Endothelial cell of umbilical vein (primary cell): Measurements from ENCODE around the gene DUSP16. TPM values are rescaled to one million over a fixed set of nuclear protein-coding genes. Genes with fewer than 3 reads are reported as not detected.

Experiments
- BruUV-seq: library from RNA; stranded (reverse); fragments of 400-500 nt; replicated peaks from 2 replicates; lab custom pipeline; 2021; lab: Mats Ljungman, UMichigan
- CTCF ChIA-PET: fragments of 300-600, 350-600 bp; sonication (Branson Sonifier 250); formaldehyde crosslinking; loops from one replicate; lab custom pipeline; 2021; ENCODE audit warnings: antibody characterized with exemption, inconsistent platforms; lab: Charles Lee
- POLR2A ChIA-PET: fragments of 300-600, 350-600 bp; sonication (Branson Sonifier 250); formaldehyde crosslinking; loops from one replicate; lab custom pipeline; 2021; ENCODE audit warnings: antibody characterized with exemption, inconsistent platforms; lab: Charles Lee
- DNase-seq: peaks from one replicate; pipeline ENCODE4 v3.0.0-alpha.2; 2011; ENCODE audit warnings: low read depth, low spot score
- FAIRE-seq: peaks from 2 replicates; lab custom pipeline; 2011; peaks lifted over from hg19 to GRCh38; lab: Jason Lieb, UNC
- H2AFZ ChIP-seq: 2 replicates; pipeline ENCODE4 v1.6.0; 2012; ENCODE audit warnings: low read depth, low read length, control low read depth, inconsistent platforms
- H3K27ac ChIP-seq: 2 replicates; pipeline ENCODE4 v1.5.1; 2011; ENCODE audit warnings: low read depth, mild to moderate bottlenecking, control low read depth, low read length, moderate library complexity; ENCODE audit not compliant: insufficient read depth
- H3K27me3 ChIP-seq, 2 experiments: 2 replicates each; pipeline versions ENCODE4 v1.6.0 to v1.6.1; 2011; ENCODE audit warnings: low read length in 2 of 2, mixed read lengths in 1 of 2; ENCODE audit not compliant: control insufficient read depth in 2 of 2, insufficient read depth in 2 of 2
- H3K36me3 ChIP-seq, 2 experiments: 2 replicates in 1 of 2; 3 replicates in 1 of 2; pipeline ENCODE4 v1.5.1; 2011; ENCODE audit warnings: low read length in 2 of 2, mild to moderate bottlenecking in 1 of 2, moderate library complexity in 1 of 2; ENCODE audit not compliant: control insufficient read depth in 2 of 2, insufficient read depth in 2 of 2; ENCODE audit errors: extremely low read depth in 1 of 2
- H3K4me1 ChIP-seq: 3 replicates; pipeline ENCODE4 v1.5.1; 2011; ENCODE audit warnings: mild to moderate bottlenecking, low read length; ENCODE audit not compliant: control insufficient read depth, insufficient read depth; ENCODE audit errors: extremely low read depth
- H3K4me2 ChIP-seq: 2 replicates; pipeline ENCODE4 v1.6.1; 2011; ENCODE audit warnings: low read length, control low read depth, mixed read lengths; ENCODE audit not compliant: insufficient read depth
- H3K4me3 ChIP-seq, 3 experiments: fragments of 200-600 bp in 1 of 3; sonication (generic), shearing (Covaris generic) in 1 of 3; replicated peaks in 1 of 3; 2 replicates each; pipeline ENCODE4 v1.5.1; 2011 to 2016; ENCODE audit warnings: control low read depth in 3 of 3, low read length in 3 of 3, mild to moderate bottlenecking in 2 of 3, inconsistent platforms in 1 of 3, low read depth in 1 of 3, moderate library complexity in 1 of 3; ENCODE audit not compliant: insufficient read depth in 1 of 3
- H3K79me2 ChIP-seq: 2 replicates; pipeline ENCODE4 v1.6.0; 2012; ENCODE audit warnings: low read length, inconsistent platforms; ENCODE audit not compliant: control insufficient read depth, insufficient read depth
- H3K9ac ChIP-seq: replicated peaks from 2 replicates; pipeline ENCODE3; 2011; ENCODE audit warnings: low read length, control low read depth; ENCODE audit not compliant: insufficient read depth; ENCODE audit errors: extremely low read depth
- H3K9me1 ChIP-seq: replicated peaks from 3 replicates; pipeline ENCODE4 v1.6.0; 2011; ENCODE audit warnings: mild to moderate bottlenecking, low read length; ENCODE audit not compliant: control insufficient read depth, insufficient read depth; ENCODE audit errors: extremely low read depth
- H3K9me3 ChIP-seq: replicated peaks from 2 replicates; pipeline ENCODE4 v1.5.1; 2012; ENCODE audit warnings: low read length, inconsistent platforms; ENCODE audit not compliant: control insufficient read depth, insufficient read depth
- H4K20me1 ChIP-seq: replicated peaks from 2 replicates; pipeline ENCODE3; 2011; ENCODE audit warnings: mild to moderate bottlenecking, low read length; ENCODE audit not compliant: control insufficient read depth, insufficient read depth; ENCODE audit errors: extremely low read depth
- CTCF ChIP-seq, 2 donors: IDR thresholded peaks; 1 replicate in 1 of 2; 2 replicates in 1 of 2; pipeline ENCODE4 v1.5.1; 2011; ENCODE audit warnings: low read length in 2 of 2, mild to moderate bottlenecking in 2 of 2, moderate library complexity in 2 of 2, control low read depth in 1 of 2, inconsistent platforms in 1 of 2, low read depth in 1 of 2; ENCODE audit not compliant: insufficient read depth in 1 of 2; ENCODE audit errors: extremely low read depth in 1 of 2
- EZH2 ChIP-seq: IDR thresholded peaks from 2 replicates; pipeline ENCODE4 v1.6.1; 2012; ENCODE audit warnings: borderline replicate concordance, low read depth, mild to moderate bottlenecking, moderate library complexity, low read length, inconsistent platforms; ENCODE audit not compliant: severe bottlenecking
- FOS ChIP-seq: IDR thresholded peaks from 2 replicates; pipeline ENCODE4 v1.6.1; 2011; ENCODE audit warnings: mild to moderate bottlenecking, low read length, moderate library complexity, borderline replicate concordance; ENCODE audit not compliant: insufficient read depth
- GATA2 ChIP-seq: IDR thresholded peaks from 2 replicates; pipeline ENCODE4 v1.7.0; 2011; ENCODE audit warnings: low read depth, mild to moderate bottlenecking, moderate library complexity, mixed read lengths, low read length; ENCODE audit not compliant: insufficient read length, insufficient read depth
- JUN ChIP-seq: IDR thresholded peaks from 2 replicates; pipeline ENCODE4 v1.6.1; 2011; ENCODE audit warnings: borderline replicate concordance, low read depth; ENCODE audit not compliant: insufficient read length, insufficient read depth
- MAX ChIP-seq: IDR thresholded peaks from 2 replicates; pipeline ENCODE4 v1.6.1; 2011; ENCODE audit not compliant: insufficient read depth, insufficient read length
- MYC ChIP-seq: IDR thresholded peaks from one replicate; pipeline ENCODE4 v1.6.1; 2011; ENCODE audit warnings: mild to moderate bottlenecking, low read depth, low read length
- POLR2A ChIP-seq: IDR thresholded peaks from 2 replicates; pipeline ENCODE4 v1.6.1; 2012; ENCODE audit warnings: low read depth, mild to moderate bottlenecking, control low read depth, low read length
- POLR2AphosphoS5 ChIP-seq: IDR thresholded peaks from 2 replicates; pipeline ENCODE4 v1.6.1; 2012; ENCODE audit warnings: low read depth, mild to moderate bottlenecking, control low read depth, low read length, moderate library complexity; ENCODE audit not compliant: insufficient read depth
- dilution Hi-C: fragments of 300-500 bp; cut with MboI; formaldehyde crosslinking; loops from one replicate; pipeline ENCODE4 v1.15.0; 2019; ENCODE audit warnings: low sequenced_read_pairs; ENCODE audit not compliant: extremely low pct_ligation_motif_present
- intact Hi-C: fragments of 100-400 bp; cut with micrococcal nuclease; formaldehyde crosslinking; loops from one replicate; pipeline ENCODE4 v1.10.0; 2022
- polyA plus RNA-seq, 4 experiments: library from polyadenylated mRNA; depleted of rRNA in 3 of 4; stranded (reverse) in 3 of 4; unstranded in 1 of 4; fragments of >200 nt; gene quantifications; 2 replicates each; pipeline versions ENCODE4 v1.2.1 to v1.2.3, GENCODE V29; 2011 to 2012; ENCODE audit warnings: missing spikeins in 1 of 4
- total RNA-seq: library from RNA; stranded (reverse); gene quantifications from 2 replicates; pipeline ENCODE4 v1.2.3, GENCODE V29; 2021

DUSP16 gene
- total and polyA plus RNA-seq, 2 donors (not counting 3 experiments of a cell fraction or from before 2014, with no cell fraction given), result 7.4 to 19.5 TPM

DNA sequence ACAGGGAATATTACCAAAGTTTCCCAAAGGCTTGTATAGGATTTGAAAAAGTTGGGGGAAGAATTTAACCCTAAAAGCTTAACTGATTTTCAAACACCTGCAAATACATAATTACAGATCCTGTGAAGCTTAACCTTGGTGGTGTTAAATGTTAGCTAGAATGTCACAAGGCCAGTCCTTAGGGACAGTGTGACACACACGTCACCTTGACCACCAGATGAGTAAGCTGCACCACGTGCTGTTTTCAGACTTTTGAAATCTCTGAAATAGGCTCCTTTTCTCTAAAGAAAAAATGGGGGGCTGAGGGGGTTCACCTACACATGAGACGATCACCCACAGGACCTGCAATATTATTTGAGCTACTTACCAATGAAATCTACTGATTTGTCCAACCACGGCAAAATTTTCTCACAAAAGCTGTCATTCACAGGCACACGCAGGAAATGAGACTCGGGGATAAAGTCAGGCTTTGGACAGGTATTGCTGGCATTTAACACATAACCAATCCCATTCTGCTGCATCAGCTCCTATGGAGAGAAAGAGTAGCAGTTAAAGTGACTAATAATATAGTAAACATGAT, 75.9 kb downstream of the DUSP16 start:
- TF ChIP-seq POLR2A (no peak), CTCF (IDR thresholded peaks at IDR 0.05; ENCODE audit: extremely low read depth in 1 of 2, insufficient read depth in 1 of 2, low read depth in 1 of 2, low read length in 2 of 2) (no peak), JUN (no peak), MAX (no peak), EZH2 (no peak), MYC (no peak), POLR2AphosphoS5 (no peak), GATA2 (no peak), FOS (no peak)
- H3K27ac ChIP-seq, result no peak overlapping the region
- dilution Hi-C loops (no loop called here), intact Hi-C loops (no loop called here)
- H3K36me3 ChIP-seq, result peaks cover 0 to 4% of the 10 kb centered on the region in 2 experiments
- no peak overlapping the region for H3K4me2 ChIP-seq
- BruUV-seq, result no TSS peak
- H3K9me1 ChIP-seq, result no peaks in the 10 kb centered on the region
- POLR2A ChIA-PET, result no interaction called here
- H3K9me3 ChIP-seq, result no peaks in the 10 kb centered on the region
- H2AFZ ChIP-seq, result no peak overlapping the region
- peaks cover 10% of the 10 kb centered on the region for H3K4me1 ChIP-seq
- no peak overlapping the region for H3K4me3 ChIP-seq
- no peak overlapping the region for H3K9ac ChIP-seq
- no peaks in the 10 kb centered on the region for H3K27me3 ChIP-seq
- FAIRE-seq (no peak), DNase-seq (no peak)
- H4K20me1 ChIP-seq, result no peaks in the 10 kb centered on the region
- no peaks in the 10 kb centered on the region for H3K79me2 ChIP-seq
- CTCF ChIA-PET, result interaction anchor here (0.5 to 0.8 kb wide), 3 partner anchors 9 to 137 kb away, joined by 3 read pairs; partner anchors contain the start of gene MANSC1
